Islet precursor cell (in vitro differentiated cells): ENCODE measurements around the gene PPARD.
A peak's percentile ranks its signal among the peaks of the same experiment; 100 is the strongest.
"Not testable (repeated sequence)": the region's sequence is repeated elsewhere in the genome, so short reads cannot be mapped to it uniquely, and the experiment has no call there.

Source experiments
- DNase-seq: peaks from one replicate; pipeline ENCODE4 v3.0.0-alpha.2; 2018

PPARD gene

DNA sequence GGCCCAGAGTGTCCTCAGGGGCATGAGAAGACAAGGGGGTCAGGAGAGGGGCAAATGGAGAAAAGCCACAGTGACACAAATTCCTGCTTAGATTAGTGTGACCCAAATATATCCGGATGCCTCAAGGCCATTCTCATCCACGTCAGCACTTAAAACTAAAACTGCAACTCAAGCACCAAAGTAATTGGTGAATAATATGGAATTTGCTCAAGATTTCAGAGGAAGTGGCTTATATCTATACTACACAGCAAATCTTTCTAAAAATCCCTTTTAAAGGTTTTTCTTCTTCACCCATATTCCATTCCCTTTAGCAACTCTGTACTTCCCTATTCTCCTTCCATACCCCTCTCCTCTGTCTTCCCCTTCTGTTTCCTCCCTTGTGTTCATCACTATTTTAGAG, 29.6 kb upstream of the PPARD start:
- no peak for DNase-seq

DNA sequence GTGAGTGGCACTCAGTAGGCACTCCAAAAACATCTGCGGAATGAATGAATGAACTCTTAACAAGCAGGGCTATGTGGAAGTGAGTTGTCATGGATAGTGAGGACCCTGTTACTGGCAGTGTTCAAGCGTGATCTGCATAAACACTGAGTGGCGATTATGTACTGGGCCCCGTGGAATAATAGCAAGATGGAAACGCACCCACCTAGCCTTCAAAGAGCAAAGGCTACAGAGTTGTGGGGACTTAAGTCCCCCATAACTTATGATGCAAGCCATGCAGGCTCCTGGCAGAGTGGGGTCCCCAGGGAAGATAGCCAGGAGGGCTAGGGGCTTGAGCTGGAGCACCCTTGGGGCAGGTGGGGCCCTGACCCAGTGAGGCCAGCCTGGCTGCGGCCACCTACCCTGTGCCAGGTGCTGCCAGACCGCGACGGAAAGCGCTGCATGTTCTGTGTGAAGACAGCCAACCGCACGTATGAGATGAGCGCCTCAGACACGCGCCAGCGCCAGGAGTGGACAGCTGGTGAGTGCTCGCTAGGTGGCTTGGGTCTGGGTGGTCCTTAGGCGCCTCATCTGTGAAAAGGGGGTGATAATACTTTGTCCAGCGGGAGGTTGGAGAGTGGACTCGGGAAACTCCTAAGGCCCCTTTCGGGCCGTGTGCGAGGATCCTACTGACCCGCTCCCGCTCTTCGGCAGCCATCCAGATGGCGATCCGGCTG, 24.7 kb upstream of the PPARD start:
- DNase-seq = no peak

DNA sequence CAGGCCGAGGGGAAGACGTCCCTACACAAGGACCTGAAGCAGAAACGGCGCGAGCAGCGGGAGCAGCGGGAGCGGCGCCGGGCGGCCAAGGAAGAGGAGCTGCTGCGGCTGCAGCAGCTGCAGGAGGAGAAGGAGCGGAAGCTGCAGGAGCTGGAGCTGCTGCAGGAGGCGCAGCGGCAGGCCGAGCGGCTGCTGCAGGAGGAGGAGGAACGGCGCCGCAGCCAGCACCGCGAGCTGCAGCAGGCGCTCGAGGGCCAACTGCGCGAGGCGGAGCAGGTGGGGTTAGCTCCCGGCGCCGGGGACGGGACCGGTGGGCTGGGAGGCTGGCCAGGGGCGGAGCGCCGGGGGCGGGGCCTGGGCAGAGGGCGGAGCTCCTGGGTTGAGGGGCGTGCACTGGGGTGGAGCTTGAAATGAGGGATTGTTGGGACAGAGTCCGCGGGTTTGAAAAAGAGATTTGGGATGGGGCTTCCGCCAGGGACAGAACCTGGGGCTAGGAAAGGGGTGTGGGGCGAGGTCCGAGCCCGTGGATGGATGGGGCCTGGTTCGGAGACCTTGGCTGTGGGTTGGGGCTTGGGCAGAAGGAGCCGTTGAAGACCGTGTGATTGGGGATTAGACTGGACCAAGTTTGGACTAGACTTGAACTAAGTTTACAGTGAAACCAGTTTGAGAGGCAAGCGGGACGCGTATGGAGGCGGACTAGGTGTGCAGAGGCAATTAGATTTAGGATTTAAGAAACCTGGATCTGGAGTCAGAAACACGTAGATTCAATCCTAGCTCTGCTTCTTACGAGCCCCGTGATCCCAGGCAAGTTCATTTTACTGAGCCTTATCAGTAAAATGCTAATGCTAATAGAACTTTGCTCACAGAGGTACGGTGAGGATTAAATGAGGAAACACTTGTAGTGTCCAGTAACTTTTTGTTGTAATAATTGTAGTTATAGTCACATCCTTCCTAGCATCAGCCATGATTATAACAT, 23.9 kb upstream of the PPARD start:
- peak; percentile 96 for DNase-seq

DNA sequence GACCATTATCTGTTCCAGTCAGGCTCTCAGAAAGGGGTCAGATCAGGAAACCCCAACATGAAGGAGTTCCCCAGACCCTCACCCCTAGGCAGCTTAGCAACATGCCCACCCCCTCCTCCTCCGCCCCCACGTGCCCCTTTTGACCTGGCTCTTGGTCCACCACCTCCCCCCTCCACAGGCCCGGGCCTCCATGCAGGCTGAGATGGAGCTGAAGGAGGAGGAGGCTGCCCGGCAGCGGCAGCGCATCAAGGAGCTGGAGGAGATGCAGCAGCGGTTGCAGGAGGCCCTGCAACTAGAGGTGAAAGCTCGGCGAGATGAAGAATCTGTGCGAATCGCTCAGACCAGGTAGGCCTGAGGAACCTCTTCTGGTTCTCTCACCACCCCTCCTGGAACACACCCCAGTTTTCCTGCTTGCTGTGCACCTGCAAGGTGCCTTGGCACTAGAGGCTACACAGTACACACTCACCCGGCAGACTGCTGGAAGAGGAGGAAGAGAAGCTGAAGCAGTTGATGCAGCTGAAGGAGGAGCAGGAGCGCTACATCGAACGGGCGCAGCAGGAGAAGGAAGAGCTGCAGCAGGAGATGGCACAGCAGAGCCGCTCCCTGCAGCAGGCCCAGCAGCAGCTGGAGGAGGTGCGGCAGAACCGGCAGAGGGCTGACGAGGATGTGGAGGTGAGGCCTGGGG, 22.9 kb upstream of the PPARD start:
- DNase-seq = peak; percentile 35

DNA sequence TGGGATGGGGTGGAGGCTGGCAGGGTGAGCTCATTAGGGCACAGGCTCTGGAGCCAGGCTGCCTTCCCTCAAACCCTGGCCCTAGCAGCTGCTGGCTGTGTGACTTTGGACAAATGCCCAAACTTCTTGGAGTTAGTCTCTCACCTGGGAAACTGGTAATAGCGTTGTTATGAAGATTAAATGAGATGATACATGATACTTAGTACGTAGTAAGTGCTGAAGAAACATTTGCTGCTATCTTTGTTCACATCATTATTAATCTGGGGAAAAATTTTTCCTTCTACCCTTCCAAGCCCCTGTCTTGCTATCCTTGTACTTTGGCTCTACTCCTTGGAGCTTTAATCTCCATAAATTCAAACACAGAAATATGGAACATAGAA, 22.3 kb upstream of the PPARD start:
- DNase-seq = no peak

DNA sequence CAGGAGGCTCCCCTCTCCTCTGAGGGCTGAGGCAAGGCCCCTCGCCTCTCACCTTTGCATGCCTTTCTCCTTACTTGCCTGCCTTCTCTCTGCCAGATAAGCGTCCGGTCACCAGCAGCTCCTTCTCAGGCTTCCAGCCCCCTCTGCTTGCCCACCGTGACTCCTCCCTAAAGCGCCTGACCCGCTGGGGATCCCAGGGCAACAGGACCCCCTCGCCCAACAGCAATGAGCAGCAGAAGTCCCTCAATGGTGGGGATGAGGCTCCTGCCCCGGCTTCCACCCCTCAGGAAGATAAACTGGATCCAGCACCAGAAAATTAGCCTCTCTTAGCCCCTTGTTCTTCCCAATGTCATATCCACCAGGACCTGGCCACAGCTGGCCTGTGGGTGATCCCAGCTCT, 21.3 kb upstream of the PPARD start:
- no peak for DNase-seq

DNA sequence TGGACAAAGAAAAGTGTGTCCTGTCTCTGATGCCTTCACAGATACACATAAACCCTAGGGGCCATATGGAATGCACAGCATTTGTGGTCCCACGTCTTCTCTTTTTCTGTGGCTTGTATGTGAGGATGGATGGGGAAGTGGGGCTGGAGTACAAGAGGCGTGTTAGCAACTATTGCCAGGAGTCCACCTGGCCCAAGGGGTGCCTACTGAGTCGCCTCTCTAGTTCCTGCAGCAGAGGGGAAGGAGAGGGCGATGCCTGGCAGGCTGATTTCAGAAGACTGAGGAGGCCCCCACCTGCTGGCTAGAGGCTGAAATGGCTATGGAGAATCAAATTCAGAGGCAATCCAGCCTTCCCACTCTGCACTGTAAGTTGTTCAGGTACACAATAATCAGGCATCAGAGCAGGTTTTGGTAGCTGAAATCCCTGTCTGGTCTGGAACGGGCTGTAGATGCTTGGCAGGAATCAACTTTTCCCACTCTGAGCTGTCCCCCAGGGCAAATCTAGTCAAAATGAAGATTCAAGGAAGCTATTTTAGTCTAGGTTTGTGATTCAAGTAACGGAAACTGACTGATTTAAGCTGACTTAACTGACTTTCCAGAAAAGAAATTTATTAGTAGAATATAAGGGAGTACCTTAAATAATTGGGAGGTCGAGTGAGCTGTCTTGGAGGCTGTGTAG, 14.9 kb upstream of the PPARD start:
- DNase-seq = peak; percentile 81

DNA sequence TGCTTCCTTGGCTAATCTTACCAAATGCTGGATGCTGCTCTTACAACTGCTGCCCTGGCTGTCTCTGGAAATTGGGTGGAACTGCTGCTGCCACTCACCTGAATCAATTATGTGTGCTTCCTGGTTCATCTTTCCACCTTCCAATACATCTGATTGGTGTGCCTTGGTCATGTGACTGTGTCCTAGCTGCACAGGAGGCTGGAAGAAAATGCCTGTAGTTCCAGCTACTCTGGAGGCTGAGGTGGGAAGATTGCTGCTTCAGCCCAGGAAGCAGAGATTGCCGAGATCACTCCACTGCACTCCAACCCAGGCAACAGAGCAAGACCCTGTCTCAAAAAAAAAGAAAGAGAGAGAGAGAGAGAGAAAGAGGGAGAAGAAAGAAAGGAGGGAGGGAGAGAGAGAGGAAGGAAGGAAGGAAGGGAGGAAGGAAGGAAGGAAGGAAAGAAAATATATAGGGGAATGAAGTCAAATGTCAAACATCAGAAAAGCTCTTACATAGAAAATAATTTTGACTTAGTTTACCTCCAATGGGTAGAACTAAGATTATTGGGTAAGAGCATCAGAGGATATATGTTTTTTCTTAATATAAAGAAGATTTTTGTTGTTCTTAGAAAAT, 14.1 kb upstream of the PPARD start:
- DNase-seq = no peak

DNA sequence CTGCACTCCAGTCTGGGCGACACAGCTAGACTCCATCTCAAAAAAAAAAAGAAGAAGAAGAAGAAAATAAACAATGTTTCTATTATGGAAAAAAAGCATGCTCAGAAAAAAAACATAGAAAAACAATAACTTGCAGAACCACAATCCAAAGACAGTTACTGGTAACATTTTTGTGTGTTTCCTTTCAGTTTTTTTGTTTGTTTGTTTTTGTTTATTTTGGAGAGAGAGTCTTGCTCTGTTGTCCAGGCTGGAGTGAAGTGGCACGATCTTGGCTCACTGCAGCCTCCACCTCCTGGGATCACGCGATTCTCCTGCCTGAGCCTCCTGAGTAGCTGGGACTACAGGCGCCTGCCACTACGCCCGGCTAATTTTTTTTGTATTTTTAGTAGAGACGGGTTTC, 13.4 kb upstream of the PPARD start:
- DNase-seq = not testable (repeated sequence)

DNA sequence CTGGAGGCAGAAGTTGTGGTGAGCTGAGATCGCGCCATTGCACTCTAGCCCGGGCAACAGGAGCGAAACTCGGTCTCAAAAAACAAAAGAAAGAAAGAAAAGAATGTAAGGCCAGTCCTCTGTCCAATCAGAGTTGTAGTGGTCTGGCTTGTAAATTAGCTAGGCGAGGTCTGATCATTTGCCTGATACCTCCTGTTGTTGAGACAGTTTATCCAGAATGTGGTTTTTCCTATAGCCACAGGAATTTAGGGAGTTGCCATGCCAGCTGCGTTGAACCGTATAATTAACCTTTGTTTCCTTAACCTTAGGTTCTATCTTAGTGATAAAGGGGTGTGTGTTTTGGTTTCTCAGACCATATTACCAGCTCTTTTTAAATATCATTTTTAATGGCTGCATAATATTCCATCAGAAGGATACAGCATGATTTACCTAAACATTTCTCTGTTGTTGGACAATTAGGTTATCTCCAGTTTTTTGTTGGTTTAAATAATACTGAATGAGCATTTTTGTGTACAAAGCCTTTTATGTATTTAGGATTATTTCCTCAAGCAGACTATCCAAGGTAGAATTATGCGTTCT, 11.7 kb upstream of the PPARD start:
- peak; percentile 61 for DNase-seq

DNA sequence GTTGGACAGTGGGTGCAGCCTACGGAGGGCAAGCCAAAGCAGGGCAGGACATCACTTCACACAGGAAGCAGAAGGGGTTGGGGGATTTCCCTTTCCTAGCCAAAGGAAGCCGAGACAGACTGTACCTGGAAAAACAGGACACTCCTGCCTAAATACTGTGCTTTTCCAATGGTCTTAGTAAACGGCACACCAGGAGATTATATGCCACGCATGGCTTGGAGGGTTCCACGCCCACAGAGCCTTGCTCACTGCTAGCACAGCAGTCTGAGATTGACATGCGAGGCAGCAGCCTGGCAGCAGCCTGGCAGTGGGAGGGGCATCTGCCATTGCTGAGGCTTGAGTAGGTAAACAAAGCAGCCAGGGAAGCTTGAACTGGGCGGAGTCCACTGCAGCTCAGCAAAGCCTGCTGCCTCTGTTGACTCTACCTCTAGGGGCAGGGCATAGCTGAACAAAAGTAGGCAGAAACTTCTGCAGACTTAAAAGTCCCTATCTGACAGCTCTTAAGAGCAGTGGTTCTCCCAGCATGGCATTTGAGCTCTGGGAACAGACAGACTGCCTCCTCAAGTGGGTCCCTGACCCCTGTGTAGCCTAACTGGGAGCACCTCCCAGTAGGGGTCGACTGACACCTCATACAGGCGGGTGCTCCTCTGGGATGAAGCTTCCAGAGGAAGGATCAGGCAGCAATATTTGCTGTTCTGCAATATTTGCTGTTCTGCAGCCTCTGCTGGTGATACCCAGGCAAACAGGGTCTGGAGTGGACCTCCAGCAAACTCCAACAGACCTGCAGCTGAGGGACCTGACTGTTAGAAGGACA, 10.1 kb upstream of the PPARD start:
- DNase-seq = not testable (repeated sequence)

DNA sequence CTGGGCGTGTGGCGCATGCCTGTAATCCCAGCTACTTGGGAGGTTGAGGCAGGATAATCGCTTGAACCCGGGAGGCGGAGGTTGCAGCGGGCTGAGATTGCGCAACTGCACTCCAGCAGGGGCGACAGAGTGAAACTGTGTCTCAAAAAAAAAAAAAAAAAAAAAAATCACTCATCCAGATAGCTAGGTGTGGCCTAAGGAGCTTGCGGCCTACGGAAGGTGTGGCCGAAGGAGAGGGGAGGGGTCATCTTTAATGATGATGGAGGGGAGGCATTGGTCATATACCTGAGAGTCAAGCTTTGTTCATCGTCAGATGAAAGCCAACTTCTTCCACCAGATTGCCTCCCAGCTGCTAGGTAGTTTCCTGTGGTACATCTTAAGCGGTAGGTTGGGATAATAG, 801 bp upstream of the PPARD start:
- DNase-seq = no peak

DNA sequence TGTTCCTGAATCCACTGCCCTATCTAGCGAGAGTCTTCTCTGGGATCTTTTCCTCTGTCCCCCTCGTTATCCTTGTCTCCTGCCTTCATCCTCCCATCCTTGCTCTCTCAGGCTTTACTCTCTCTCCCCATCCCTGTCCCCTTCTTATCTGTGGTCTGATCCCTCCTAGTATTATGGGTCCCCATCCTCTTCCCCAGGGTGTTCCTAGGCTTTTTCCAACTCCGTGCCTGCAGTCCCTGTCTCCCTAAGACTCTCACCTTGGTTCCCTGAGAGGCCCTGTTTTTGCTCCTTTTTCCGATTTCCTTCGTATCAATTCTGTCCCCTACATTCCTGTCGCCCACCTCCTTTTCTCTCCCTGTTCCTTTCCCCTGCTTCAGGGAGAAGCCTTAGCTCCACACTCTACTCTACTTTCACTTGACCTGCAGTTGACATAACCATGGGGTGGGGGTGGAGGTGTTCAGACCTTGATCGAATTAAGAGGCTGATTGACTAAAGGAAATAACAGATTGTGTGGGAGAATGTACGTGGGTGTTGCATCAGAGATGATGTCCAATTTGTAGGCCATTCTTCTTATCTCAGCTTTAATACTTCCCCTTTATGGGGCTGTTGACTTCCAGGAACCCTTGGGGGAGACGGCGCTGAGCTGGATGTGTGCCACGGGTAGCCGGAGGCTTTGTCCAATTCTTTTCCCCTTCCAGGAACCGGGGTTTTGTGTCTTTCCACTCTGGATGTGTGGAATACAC, 905 bp downstream of the PPARD start:
- DNase-seq = no peak

DNA sequence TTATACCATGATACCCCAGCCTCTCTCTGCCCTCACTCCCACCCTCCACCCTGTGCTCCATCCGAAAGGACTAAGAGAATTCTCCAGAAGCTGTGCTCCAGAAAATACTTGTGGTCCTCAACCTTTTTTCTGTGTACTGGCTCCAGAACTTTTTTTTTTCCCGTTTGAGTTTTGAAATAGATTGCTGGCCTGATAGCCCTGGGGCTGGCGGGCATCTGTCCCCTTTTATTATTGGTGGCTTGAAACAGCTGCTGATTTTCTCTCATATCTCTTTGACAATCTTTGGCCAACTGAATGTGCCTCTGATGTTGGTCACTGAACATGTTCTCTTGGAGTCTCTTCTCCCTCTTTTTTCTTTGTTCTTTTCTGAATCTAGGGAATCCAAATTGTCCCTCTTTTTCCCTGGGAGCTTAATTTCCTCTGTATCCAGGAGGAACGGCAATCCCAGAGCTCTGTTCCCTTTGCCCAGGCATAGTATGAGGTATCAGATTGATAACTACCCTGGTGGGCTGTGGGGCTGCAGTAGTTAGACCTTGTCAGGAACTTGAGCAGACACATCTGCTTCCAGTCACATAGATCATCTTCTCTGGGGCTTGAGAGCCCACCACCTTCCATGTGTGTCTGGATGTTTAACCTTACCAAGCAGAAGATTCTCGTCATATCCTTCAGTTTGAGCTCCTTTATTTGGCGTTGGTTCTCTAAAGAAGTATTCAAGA, 1.6 kb downstream of the PPARD start:
- DNase-seq = no peak

DNA sequence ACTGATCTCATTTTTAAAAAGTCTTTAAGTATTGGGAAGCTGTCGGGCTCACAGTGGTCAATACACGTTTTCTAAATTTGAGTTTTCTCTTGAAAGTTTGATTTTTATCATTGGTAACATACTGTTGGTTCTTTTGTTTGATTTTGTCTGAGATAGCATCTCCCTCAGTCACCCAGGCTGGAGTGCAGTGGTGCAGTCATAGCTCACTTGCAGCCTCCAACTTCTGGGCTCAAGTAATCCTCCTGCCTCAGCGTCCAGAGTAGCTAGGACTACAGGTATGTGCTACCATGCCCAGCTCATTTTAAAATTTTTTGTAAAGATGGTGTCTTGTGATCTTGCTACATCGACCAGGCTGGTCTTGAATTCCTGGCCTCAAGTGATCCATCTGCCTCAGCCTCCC, 9.1 kb downstream of the PPARD start:
- no peak for DNase-seq

DNA sequence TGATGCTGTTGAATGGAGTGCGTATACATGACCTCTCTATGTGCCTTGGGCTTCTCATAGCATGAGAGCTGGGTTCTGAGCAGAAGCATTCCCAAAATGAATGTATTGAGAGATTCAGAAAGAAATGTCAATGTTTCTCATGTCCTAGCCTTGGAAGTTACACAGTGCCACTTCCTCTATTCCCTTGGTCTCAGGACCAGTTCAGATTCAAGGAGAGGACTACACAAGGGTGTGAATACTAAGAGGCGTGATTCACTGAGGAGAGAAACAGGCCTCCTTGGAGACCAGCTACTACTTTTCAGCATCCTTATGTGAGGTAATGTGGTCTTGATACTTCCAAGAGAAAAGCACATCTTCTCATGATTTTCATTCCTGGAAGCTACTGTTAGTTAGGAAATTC, 10.4 kb downstream of the PPARD start:
- DNase-seq = no peak

DNA sequence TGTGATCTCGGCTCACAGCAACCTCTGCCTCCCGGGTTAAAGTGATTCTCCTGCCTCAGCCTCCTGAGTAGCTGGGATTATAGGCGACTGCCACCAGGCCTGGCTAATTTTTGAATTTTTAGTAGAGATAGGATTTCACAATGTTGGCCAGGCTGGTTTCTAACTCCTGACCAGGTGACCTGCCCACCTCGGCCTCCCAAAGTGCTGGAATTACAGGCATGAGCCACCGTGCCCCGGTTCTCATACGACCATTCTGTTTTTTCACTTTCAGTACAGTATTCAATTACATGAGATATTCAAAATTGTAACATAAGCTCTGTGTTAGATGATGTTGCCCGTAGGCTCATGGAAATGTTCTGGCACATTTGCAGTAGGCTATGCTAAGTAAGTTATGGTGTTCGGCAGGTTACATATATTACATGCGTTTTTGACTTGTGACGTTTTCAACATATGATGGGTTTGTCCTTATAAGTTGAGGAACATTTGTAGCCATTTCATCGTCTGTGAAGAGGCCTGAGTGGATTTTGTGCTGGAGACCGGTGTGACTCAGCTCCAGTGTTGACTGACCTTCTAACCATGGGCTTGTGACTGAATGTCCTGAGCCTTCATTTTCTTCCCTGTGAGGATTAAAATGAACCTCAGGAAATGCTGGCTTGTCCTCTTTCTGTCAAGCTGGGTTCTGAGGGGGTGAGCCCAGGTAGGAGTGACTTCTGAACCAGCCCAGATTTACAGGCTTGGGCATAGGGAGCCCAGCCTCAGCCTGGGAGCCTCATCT, 12.2 kb downstream of the PPARD start:
- DNase-seq = no peak

DNA sequence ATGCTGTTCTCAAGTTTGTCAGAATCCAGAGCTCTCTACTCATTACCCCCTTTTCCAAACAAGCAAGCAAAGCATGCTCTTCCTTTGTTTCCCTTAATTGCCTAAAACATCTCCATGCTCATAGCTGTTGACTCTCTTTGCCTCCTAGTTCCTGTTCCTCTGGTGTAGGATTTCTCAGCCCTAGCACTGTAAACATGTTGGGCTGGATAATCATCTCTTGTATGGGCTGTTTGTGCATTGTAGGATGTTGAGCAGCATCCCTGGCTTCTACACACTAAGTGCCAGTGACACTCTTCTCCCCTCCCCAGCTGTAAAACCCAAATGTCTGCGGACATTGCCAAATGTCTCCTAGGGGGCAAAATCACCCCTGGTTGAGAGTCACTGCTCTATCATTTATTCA, 14.0 kb downstream of the PPARD start:
- no peak for DNase-seq

DNA sequence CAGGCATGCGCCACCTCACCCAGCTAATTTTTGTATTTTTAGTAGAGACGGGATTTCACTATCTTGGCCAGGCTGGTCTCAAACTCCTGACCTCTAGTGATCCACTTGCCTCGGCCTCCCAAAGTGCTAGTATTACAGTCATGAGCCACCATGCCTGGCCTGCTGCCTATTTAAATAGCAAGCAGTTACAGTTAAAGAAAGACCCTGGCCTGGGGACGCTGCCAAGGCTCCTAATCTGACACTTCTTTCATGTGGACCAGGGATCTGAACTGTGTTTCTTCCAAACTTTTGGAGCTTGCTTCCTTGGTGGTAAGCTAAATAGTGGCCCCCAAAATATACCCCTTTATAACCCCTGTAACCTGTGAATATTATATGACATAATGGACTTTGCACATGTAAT, 15.3 kb downstream of the PPARD start:
- DNase-seq = no peak
